HS-5 (cell line): ENCODE data around the gene SETX.
"Not testable (repeated sequence)": the region's sequence is repeated elsewhere in the genome, so short reads cannot be mapped to it uniquely, and the experiment has no call there.

Source experiments
- DNase-seq: peaks from one replicate; pipeline ENCODE4 v3.0.0-alpha.2; 2012; ENCODE audit warnings: low read depth

The SETX gene

DNA sequence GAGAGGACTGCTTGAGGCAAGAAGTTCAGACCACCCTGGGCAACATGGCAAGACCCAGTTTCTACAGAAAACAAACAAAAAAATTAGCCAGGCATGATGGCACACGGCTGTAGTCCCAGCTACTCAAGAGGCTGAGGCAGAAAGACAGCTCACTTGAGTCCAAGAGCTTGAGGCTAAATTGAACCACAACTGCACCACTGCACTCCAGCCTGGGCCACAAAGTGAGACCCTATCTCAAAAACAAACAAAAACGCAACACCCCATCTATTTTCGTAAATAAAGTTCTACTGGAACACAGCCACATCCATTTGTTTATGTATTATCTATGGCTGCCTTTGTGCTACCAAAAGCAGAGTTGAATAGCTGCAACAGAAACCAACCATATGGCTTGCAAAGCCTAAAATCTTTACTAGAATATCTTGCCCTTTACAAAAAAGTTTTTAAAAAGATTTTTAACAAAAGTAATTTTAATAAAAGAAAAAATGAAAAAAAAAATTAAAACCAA is 67.5 kb downstream of the SETX start:
- DNase-seq: no peak

- no peak for DNase-seq
Measured at GRCh38 chr9:132283863-132284262, 70.9 kb downstream of the SETX start.

GRCh38 chr9:132283165-132283564 is 71.6 kb downstream of the SETX start:
- DNase-seq: no peak

- no peak for DNase-seq
Measured at GRCh38 chr9:132274861-132275260, 79.9 kb downstream of the SETX start.

DNA sequence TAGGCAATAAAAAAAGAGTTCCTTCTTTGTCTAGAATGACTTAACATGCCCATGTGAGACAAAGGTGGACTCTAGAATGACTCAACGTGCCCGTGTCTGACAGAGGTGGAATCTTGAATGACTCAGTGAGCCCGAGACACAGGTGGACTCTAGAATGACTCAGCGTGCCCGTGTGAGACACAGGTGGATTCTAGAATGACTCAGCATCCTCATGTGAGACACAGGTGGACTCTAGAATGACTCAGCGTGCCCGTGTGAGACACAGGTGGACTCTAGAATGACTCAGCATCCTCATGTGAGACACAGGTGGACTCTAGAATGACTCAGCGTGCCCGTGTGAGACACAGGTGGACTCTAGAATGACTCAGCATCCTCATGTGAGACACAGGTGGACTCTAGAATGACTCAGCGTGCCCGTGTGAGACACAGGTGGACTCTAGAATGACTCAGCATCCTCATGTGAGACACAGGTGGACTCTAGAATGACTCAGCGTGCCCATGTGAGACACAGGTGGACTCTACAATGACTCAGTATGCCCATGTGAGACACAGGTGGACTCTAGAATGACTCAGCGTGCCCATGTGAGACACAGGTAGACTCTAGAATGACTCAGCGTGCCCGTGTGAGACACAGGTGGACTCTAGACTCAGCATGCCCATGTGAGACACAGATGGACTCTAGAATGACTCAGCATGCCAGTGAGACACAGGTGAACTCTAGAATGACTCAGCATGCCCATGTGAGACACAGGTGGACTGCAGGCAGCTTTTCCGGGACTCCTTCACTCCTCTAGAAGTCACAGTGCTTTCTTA is 84.9 kb downstream of the SETX start:
- DNase-seq: not testable (repeated sequence)

GRCh38 chr9:132268725-132269352 is 85.9 kb downstream of the SETX start:
- no peak for DNase-seq

- no peak for DNase-seq
Measured at GRCh38 chr9:132267660-132268059, 87.1 kb downstream of the SETX start.

DNA sequence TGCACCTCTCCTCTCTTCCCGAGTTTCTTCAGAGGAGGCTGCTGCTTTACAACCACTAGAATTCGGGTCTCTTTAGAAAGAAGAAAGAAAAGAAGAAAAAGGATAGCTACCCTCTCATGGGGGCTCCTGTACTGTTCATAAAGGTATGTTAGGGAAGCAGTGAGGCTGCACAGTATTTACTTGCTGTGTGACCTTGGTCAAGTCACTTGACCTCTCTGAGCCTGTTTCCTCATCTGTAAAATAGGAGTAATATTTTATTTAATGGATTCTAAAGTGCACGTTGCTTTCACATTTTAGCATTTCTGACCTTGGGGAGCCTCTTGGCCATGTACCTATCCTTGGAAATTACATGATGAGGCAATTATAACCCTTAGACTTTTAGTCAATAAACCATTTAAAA is 88.8 kb downstream of the SETX start:
- no peak for DNase-seq

DNA sequence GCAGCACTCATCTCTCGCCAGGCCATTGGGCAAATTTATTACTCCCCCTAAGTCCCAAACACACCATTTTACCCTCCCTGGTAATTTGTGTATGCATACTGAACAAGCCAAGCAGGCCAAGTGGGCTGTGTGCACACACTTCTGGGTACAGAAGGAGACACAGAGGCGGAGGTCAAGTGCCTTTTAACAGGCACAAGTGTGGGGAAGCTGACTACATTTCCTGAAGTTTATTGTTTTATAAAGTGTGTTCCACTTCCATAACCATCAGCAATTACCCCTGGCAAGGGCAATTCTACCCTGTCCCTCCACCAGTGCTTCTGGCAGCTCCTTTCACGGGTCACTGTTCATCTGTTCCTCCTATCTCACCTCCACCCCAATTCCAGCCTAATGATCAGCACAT is 93.9 kb downstream of the SETX start:
- DNase-seq: no peak

DNA sequence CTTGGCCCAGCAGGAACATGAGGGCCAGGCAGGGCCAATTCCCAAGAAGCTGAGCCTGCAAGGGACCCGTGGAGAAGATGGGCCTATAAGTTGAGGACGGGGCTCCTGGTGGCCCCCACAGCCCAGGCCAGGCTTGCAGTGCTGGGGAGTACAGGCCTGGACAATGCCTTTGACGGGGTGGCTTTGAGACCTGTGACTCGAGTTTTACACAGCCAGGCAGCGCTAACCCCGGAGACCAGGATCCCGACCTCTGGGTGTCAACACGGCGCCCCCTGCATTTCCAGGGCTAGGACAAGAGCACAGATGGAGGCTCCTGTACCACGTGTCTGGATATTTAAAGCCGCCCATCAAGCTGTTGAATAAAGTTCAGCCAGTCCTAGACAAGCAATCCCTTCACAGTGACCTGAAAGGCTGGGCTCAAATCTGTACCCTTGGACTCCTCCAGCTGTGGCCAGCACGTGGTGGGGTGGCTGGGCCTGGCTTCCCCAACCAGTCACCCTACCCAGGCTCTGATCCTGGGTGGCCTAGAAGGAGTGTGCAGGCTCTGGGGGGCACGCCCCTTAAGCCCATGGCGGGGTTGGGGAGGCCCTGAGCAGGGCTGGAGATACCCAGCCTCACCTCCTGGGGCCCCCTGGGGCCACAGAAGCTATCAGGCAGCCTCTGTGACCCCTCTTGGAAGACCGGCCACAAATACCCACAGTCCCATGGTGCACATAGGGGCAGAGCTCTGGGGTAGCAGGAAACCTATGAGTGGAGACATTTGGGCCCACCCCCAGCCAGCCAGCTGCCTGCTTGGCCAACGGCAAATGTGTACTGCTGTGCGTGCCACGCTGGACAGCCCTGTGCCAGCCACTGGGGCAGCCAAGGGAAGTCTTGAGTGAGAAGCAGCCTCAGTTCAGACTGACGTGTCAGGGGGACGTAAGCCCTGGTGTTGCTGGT is 104.2 kb downstream of the SETX start:
- no peak for DNase-seq

DNA sequence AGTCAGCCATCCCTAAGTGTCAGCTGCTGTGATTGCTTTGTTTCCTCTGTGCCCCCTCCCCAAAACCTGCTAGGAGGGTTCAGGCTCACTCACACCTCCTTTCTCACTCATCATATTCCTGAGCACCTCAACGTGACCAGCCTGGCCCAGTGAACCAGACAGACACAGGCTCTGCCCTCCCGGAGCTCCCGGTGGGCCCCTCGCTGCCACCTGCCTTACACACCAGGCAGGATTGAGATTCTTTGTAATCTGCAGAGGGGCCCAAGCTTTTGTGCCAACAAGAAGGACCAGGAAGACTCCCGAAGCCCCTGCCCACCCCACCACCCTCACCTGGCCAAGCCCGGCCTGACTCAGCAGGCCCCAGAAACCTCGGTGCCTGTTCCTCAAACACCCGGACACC is 105.1 kb downstream of the SETX start:
- DNase-seq: no peak

- no peak for DNase-seq
Measured at GRCh38 chr9:132249123-132249522, 105.7 kb downstream of the SETX start.

- no peak for DNase-seq
Measured at GRCh38 chr9:132247942-132248341, 106.8 kb downstream of the SETX start.

- DNase-seq: no peak
Measured at GRCh38 chr9:132245465-132245864, 109.3 kb downstream of the SETX start.

GRCh38 chr9:132244582-132245455 is 110.0 kb downstream of the SETX start:
- DNase-seq: no peak

- no peak for DNase-seq
Measured at GRCh38 chr9:132243156-132244074, 111.4 kb downstream of the SETX start.

- DNase-seq: no peak
Measured at GRCh38 chr9:132242621-132243155, 112.1 kb downstream of the SETX start.

GRCh38 chr9:132241840-132242620 is 112.8 kb downstream of the SETX start:
- DNase-seq: no peak

DNA sequence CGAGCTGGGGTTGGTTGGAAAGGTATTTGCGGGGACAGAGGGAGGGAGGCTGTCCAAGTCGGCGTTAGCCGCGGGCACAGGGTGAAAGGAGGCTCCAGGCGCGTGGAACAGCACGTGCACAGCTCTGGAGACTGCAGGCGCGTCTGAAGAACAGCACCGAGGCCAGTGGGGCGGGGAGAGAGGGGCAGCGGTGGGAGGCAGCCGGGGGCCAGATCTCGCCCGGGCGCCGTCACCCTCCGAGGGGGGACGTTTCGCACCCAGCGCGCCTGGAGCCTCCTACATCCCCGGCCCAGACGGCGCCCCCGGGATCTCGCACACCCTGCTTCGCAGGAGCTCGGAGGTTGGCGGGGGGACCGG is 113.3 kb downstream of the SETX start:
- no peak for DNase-seq
